K562 (cell line): ENCODE results near the gene CD164L2. TPM values are rescaled to one million over a fixed set of nuclear protein-coding genes. Genes with fewer than 3 reads are reported as not detected.

Source experiments
- ARHGAP35 ChIP-seq: fragments of 450-650 bp; IDR thresholded peaks from 2 replicates; pipeline ENCODE4 v1.6.1; 2018; ENCODE audit not compliant: partially characterized antibody
- ETV6 ChIP-seq, 3 experiments: fragments of 150-350 bp in 1 of 3; sonication (generic) in 1 of 3; formaldehyde crosslinking in 1 of 3; IDR thresholded peaks; 2 replicates each; pipeline versions ENCODE4 v1.6.1 to v1.8.0; 2014 to 2022; ENCODE audit warnings: borderline replicate concordance in 2 of 3, low read depth in 2 of 3, antibody characterized with exemption in 1 of 3, low read length in 1 of 3, mild to moderate bottlenecking in 1 of 3, missing genetic modification reagents in 1 of 3
- KLF10 ChIP-seq: fragments of 250-450 bp; sonication (Bioruptor Pico); IDR thresholded peaks from 2 replicates; pipeline ENCODE4 v1.6.1; 2021; ENCODE audit warnings: matching md5 sums
- RBM34 ChIP-seq: fragments of 200-400 bp; formaldehyde crosslinking; IDR thresholded peaks from 2 replicates; pipeline ENCODE4 v1.6.1; 2018; ENCODE audit warnings: low read length, borderline replicate concordance; ENCODE audit not compliant: insufficient read depth
- TAL1 ChIP-seq: fragments of 450-650 bp; IDR thresholded peaks from 2 replicates; pipeline ENCODE4 v1.6.1; 2016; ENCODE audit warnings: mild to moderate bottlenecking
- ZNF507 ChIP-seq: conservative IDR thresholded peaks from 2 replicates; pipeline ENCODE4 v1.6.1; 2017; ENCODE audit warnings: missing genetic modification characterization, missing compliant biosample characterization
- polyA plus RNA-seq, 8 experiments: library from polyadenylated mRNA; depleted of rRNA in 4 of 8; stranded (reverse) in 5 of 8; unstranded in 3 of 8; fragments of >200 nt; fragmentation: Nextera tagmentation in 2 of 8; fragmentation: Illumina TruSeq in 1 of 8; extraction: Ambion mirVana in 2 of 8; extraction: Trizol in 1 of 8; gene quantifications; 2 replicates each; pipeline versions ENCODE4 v1.2.1 to v1.2.3, GENCODE V29; 2011 to 2014; ENCODE audit warnings: inconsistent platforms in 1 of 8, missing spikeins in 1 of 8
- total RNA-seq, 7 experiments: library from RNA; depleted of rRNA in 6 of 7; stranded (reverse); fragments of >200 nt in 6 of 7; fragmentation: Illumina TruSeq in 2 of 7; extraction: Trizol in 2 of 7; gene quantifications; 2 replicates each; pipeline versions ENCODE4 v1.2.1 to v1.2.3, GENCODE V29; 2011 to 2021; ENCODE audit warnings: low replicate concordance in 1 of 7
- TF ChIP-seq, protein P1 (sequence below): sonication (generic); formaldehyde crosslinking; IDR thresholded peaks from 2 replicates; pipeline ENCODE4 v1.8.0; 2023; ENCODE audit warnings: missing genetic modification reagents, mild to moderate bottlenecking, borderline replicate concordance
- TF ChIP-seq, protein P2 (sequence below): sonication (generic); formaldehyde crosslinking; IDR thresholded peaks from 2 replicates; pipeline ENCODE4 v1.8.0; 2023; ENCODE audit warnings: mild to moderate bottlenecking, missing genetic modification reagents
- TF ChIP-seq, protein P3 (sequence below): IDR thresholded peaks from 3 replicates; pipeline ENCODE4 v1.6.1; 2011; ENCODE audit warnings: borderline replicate concordance, mild to moderate bottlenecking; ENCODE audit not compliant: insufficient read length, insufficient read depth
- TF ChIP-seq, protein P4 (sequence below): fragments of 450-650 bp; formaldehyde crosslinking; IDR thresholded peaks from 2 replicates; pipeline ENCODE4 v1.4.0; 2020; ENCODE audit warnings: mild to moderate bottlenecking
- TF ChIP-seq, protein P5 (sequence below): fragments of 450-650 bp; IDR thresholded peaks from 2 replicates; pipeline ENCODE4 v1.6.1; 2016; ENCODE audit warnings: antibody characterized with exemption

The CD164L2 gene
- total and polyA plus RNA-seq, 9 of the 15 experiments (the other 6 are each of a cell fraction or from before 2014, with no cell fraction given), result 0.08 to 0.92 (median 0.38) TPM; not detected in 1

DNA sequence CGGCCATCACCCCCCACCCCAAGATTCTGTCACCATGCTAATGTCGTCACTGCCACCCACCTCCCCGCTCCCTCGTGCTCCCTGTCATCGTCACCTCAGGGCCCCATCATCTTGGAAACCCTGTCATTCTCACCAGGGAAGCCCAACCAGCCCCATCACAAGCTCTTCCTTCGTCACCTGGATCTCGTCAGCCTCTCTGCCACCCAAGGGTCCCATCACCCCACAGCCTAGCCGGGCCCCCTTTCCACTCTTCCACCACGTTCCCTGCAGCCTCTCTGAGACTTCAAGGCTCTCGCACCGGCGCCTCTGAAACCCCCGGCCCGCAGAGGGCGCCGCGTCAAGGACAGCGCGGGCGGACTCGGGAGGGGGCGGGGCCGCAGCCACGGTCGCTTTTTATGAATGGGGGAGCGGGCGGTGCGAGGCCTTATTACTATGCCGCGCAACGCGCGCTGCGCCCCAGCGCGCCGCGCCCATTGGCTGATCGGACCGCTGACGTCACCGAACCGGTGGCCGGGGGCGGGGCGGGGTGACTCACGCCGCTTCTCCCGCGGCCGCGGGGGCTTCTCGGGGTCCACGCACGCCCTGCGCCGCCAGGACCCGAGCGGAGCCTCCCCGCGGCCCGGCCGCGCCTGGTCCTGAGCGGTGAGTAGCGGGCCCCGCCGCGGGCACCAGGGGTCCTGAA lies 9.1 kb upstream of the CD164L2 start, which contains the start of gene GPR3 (continued):
- TF ChIP-seq, protein P1, sequence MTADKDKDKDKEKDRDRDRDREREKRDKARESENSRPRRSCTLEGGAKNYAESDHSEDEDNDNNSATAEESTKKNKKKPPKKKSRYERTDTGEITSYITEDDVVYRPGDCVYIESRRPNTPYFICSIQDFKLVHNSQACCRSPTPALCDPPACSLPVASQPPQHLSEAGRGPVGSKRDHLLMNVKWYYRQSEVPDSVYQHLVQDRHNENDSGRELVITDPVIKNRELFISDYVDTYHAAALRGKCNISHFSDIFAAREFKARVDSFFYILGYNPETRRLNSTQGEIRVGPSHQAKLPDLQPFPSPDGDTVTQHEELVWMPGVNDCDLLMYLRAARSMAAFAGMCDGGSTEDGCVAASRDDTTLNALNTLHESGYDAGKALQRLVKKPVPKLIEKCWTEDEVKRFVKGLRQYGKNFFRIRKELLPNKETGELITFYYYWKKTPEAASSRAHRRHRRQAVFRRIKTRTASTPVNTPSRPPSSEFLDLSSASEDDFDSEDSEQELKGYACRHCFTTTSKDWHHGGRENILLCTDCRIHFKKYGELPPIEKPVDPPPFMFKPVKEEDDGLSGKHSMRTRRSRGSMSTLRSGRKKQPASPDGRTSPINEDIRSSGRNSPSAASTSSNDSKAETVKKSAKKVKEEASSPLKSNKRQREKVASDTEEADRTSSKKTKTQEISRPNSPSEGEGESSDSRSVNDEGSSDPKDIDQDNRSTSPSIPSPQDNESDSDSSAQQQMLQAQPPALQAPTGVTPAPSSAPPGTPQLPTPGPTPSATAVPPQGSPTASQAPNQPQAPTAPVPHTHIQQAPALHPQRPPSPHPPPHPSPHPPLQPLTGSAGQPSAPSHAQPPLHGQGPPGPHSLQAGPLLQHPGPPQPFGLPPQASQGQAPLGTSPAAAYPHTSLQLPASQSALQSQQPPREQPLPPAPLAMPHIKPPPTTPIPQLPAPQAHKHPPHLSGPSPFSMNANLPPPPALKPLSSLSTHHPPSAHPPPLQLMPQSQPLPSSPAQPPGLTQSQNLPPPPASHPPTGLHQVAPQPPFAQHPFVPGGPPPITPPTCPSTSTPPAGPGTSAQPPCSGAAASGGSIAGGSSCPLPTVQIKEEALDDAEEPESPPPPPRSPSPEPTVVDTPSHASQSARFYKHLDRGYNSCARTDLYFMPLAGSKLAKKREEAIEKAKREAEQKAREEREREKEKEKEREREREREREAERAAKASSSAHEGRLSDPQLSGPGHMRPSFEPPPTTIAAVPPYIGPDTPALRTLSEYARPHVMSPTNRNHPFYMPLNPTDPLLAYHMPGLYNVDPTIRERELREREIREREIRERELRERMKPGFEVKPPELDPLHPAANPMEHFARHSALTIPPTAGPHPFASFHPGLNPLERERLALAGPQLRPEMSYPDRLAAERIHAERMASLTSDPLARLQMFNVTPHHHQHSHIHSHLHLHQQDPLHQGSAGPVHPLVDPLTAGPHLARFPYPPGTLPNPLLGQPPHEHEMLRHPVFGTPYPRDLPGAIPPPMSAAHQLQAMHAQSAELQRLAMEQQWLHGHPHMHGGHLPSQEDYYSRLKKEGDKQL (CRISPR knock-in tag), result peak; percentile 12; the same call in 1 of the 2 replicates
- no peak for TF ChIP-seq RBM34
- TF ChIP-seq ZNF507 (tag), result no peak
- TF ChIP-seq ETV6 (IDR thresholded peaks at IDR 0.05; ENCODE audit: borderline replicate concordance in 1 of 2, low read depth in 2 of 2, low read length in 1 of 2), result no peak
- TF ChIP-seq ETV6 (CRISPR knock-in tag; IDR thresholded peaks at IDR 0.05; ENCODE audit: borderline replicate concordance), result no peak
- TF ChIP-seq KLF10, result no peak
- TF ChIP-seq, protein P2, sequence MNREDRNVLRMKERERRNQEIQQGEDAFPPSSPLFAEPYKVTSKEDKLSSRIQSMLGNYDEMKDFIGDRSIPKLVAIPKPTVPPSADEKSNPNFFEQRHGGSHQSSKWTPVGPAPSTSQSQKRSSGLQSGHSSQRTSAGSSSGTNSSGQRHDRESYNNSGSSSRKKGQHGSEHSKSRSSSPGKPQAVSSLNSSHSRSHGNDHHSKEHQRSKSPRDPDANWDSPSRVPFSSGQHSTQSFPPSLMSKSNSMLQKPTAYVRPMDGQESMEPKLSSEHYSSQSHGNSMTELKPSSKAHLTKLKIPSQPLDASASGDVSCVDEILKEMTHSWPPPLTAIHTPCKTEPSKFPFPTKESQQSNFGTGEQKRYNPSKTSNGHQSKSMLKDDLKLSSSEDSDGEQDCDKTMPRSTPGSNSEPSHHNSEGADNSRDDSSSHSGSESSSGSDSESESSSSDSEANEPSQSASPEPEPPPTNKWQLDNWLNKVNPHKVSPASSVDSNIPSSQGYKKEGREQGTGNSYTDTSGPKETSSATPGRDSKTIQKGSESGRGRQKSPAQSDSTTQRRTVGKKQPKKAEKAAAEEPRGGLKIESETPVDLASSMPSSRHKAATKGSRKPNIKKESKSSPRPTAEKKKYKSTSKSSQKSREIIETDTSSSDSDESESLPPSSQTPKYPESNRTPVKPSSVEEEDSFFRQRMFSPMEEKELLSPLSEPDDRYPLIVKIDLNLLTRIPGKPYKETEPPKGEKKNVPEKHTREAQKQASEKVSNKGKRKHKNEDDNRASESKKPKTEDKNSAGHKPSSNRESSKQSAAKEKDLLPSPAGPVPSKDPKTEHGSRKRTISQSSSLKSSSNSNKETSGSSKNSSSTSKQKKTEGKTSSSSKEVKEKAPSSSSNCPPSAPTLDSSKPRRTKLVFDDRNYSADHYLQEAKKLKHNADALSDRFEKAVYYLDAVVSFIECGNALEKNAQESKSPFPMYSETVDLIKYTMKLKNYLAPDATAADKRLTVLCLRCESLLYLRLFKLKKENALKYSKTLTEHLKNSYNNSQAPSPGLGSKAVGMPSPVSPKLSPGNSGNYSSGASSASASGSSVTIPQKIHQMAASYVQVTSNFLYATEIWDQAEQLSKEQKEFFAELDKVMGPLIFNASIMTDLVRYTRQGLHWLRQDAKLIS (CRISPR knock-in tag), result no peak
- TF ChIP-seq, protein P3, sequence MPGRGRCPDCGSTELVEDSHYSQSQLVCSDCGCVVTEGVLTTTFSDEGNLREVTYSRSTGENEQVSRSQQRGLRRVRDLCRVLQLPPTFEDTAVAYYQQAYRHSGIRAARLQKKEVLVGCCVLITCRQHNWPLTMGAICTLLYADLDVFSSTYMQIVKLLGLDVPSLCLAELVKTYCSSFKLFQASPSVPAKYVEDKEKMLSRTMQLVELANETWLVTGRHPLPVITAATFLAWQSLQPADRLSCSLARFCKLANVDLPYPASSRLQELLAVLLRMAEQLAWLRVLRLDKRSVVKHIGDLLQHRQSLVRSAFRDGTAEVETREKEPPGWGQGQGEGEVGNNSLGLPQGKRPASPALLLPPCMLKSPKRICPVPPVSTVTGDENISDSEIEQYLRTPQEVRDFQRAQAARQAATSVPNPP, result no peak
- TF ChIP-seq, protein P4, sequence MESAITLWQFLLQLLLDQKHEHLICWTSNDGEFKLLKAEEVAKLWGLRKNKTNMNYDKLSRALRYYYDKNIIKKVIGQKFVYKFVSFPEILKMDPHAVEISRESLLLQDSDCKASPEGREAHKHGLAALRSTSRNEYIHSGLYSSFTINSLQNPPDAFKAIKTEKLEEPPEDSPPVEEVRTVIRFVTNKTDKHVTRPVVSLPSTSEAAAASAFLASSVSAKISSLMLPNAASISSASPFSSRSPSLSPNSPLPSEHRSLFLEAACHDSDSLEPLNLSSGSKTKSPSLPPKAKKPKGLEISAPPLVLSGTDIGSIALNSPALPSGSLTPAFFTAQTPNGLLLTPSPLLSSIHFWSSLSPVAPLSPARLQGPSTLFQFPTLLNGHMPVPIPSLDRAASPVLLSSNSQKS (CRISPR knock-in tag), result no peak
- TF ChIP-seq, protein P5, sequence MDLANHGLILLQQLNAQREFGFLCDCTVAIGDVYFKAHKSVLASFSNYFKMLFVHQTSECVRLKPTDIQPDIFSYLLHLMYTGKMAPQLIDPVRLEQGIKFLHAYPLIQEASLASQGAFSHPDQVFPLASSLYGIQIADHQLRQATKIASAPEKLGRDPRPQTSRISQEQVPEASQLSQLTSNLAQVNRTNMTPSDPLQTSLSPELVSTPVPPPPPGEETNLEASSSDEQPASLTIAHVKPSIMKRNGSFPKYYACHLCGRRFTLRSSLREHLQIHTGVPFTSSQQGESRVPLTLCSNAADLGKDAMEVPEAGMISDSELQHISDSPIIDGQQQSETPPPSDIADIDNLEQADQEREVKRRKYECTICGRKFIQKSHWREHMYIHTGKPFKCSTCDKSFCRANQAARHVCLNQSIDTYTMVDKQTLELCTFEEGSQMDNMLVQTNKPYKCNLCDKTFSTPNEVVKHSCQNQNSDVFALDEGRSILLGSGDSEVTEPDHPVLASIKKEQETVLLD, result 0 out of 2 replicates have a peak, but pooled peaks have one; percentile 13
- 0 out of 2 replicates have a peak, but pooled peaks have one; percentile 12 for TF ChIP-seq TAL1
- TF ChIP-seq ARHGAP35, result no peak
